DMS79 treated with DMSO at 0.1 percent for 48 hours (cell line): Measurements from ENCODE around the gene VGF.
"Not testable (repeated sequence)": the region's sequence is repeated elsewhere in the genome, so short reads cannot be mapped to it uniquely, and the experiment has no call there.

ENCODE experiments used
- DNase-seq: peaks from one replicate; lab custom pipeline; 2025; lab: John Stamatoyannopoulos, UW

Gene VGF

DNA sequence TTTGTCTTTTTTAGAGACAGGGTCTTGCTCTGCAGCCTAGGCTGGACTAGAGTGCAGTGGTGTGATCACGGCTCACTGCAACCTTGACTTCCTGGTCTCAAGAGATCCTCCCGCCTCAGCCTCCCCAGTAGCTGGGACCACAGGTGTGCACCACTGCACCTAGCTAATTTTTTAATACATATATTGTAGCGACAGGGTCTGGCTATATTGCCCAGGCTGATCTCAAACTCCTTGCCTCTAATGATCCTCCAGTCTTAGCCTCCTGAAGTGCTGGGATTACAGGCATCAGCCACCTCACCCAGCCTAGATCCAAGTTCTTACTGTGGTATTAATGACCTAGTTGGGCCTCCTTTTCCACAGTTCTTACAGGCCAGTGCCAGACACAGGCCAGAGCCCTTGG is 50.2 kb downstream of the VGF start:
- DNase-seq = no peak

DNA sequence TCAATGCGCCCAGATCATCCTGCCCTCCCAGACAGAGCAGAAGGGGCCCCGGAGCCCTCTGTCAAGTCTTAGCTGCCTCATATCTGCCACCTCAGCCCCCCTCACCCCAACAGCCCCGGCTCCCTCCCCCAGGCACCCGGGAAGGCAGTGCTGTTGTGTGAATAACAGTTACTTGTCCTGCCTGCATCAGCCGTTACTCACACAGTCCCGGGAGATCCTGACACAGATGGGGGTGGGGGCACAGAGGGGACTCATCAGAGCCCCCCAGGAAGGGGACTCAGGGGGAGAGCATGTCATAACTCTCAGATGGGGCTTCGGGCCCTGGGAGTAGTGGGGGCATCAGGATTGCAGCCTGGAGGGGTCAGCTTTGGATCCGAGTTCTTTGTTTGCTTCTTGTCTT is 50.9 kb downstream of the VGF start:
- no peak for DNase-seq

- no peak for DNase-seq
Observed at GRCh38 chr7:101113836-101114235, 51.5 kb downstream of the VGF start.

GRCh38 chr7:101113140-101113539 is 52.2 kb downstream of the VGF start:
- not testable (repeated sequence) for DNase-seq
